Measurements from ENCODE around the gene NMBR. TPM values are rescaled to one million over a fixed set of nuclear protein-coding genes. Genes with fewer than 3 reads are reported as not detected.
"Not testable (repeated sequence)": the region's sequence is repeated elsewhere in the genome, so short reads cannot be mapped to it uniquely, and the experiment has no call there.

Gene NMBR
- total RNA-seq, 1 donor from 2014 or later: 0.27 TPM

DNA sequence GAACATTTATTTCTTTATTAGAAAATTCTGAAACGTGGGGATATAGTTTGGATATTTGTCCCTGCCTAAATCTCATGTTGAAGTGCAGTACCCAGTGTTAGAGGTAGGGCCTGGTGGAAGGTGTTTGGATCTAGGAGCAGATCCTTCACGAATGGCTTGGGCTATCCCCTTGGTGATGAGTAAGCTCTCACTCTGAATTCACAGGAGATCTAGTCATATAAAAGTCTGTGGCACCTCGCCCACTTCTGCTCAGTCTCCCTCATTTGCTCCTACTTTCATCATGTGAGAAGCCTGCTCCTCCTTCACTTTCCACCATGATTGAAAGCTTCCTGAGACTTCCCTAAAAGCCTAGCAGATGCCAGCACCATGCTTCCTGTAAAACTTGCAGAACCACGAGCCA lies 111.0 kb downstream of the NMBR start:
- H3K4me3 Mint-ChIP-seq: no peak overlapping the region
- no peak for DNase-seq (ENCODE audit: low spot score in 2 of 2, unreplicated experiment in 2 of 2)
- no peaks in the 10 kb centered on the region for H3K36me3 Mint-ChIP-seq
- no peaks in the 10 kb centered on the region for H3K27me3 Mint-ChIP-seq (ENCODE audit: low read depth)
- H3K9me3 Mint-ChIP-seq: peaks cover 7% of the 10 kb centered on the region
- H3K27ac Mint-ChIP-seq: no peak overlapping the region
- H3K4me1 Mint-ChIP-seq: no peaks in the 10 kb centered on the region
- TF ChIP-seq, protein P1, sequence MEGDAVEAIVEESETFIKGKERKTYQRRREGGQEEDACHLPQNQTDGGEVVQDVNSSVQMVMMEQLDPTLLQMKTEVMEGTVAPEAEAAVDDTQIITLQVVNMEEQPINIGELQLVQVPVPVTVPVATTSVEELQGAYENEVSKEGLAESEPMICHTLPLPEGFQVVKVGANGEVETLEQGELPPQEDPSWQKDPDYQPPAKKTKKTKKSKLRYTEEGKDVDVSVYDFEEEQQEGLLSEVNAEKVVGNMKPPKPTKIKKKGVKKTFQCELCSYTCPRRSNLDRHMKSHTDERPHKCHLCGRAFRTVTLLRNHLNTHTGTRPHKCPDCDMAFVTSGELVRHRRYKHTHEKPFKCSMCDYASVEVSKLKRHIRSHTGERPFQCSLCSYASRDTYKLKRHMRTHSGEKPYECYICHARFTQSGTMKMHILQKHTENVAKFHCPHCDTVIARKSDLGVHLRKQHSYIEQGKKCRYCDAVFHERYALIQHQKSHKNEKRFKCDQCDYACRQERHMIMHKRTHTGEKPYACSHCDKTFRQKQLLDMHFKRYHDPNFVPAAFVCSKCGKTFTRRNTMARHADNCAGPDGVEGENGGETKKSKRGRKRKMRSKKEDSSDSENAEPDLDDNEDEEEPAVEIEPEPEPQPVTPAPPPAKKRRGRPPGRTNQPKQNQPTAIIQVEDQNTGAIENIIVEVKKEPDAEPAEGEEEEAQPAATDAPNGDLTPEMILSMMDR (IDR thresholded peaks at IDR 0.05; ENCODE audit: unreplicated experiment): no peak

DNA sequence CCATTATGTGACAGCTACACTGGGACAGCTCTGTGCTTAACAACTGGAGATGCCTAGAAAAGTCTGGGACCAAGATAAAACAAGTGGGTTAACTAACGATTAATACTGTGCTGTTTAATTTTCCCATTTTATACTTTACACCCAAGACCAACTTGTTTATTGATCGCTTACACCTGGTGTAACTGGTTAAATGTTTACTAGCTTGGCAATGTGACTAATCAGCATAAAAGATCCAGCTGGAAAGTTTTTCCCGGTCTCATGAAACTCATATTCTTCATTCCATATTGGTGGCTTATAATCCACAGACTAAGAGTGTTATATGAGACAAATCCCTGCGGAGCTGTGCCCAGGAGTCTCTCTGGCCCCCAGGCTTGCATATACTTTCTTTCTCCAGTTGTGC lies 115.9 kb downstream of the NMBR start:
- DNase-seq (ENCODE audit: low spot score in 2 of 2, unreplicated experiment in 2 of 2): no peak
- H3K27ac Mint-ChIP-seq: no peak overlapping the region
- H3K4me3 Mint-ChIP-seq: no peak overlapping the region

DNA sequence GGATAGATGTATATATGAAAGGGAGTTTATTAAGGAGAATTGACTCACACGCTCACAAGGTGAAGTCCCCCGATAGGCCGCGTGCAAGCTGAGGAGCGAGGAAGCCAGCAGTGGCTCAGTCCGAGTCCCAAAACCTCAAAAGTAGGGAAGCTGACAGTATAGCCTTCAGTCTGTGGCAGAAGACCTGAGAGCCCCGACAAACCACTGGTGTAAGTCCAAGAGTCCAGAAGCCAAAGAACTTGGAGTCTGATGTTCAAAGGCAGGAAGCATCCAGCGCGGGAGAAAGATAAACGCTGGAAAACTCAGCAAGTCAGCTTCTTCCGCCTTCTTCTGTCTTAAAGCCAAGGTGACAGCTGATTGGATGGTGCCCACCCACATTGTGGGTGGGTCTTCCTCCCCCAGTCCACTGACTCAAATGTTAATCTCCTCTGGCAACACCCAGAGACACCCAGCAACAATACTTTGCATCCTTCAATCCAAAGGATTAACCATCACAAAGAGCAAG lies 116.8 kb downstream of the NMBR start:
- TF ChIP-seq, protein P1 (IDR thresholded peaks at IDR 0.05; ENCODE audit: unreplicated experiment): no peak
- Mint-ChIP-seq H3K27ac (no peak overlapping the region), H3K36me3 (peaks cover 4% of the 10 kb centered on the region), H3K4me3 (peak overlapping the region; percentile 64), H3K9me3 (peaks cover 29% of the 10 kb centered on the region), H3K4me1 (peaks cover 3% of the 10 kb centered on the region), H3K27me3 (ENCODE audit: low read depth) (no peaks in the 10 kb centered on the region)
- DNase-seq (ENCODE audit: low spot score in 2 of 2, unreplicated experiment in 2 of 2): no peak

More for the DNA sequence above, 115.9 kb downstream of the NMBR start:
- Mint-ChIP-seq H3K36me3 (peaks cover 4% of the 10 kb centered on the region), H3K9me3 (peaks cover 30% of the 10 kb centered on the region), H3K27me3 (ENCODE audit: low read depth) (no peaks in the 10 kb centered on the region), H3K4me1 (peaks cover 3% of the 10 kb centered on the region)
- TF ChIP-seq, protein P1 (IDR thresholded peaks at IDR 0.05; ENCODE audit: unreplicated experiment): no peak

DNA sequence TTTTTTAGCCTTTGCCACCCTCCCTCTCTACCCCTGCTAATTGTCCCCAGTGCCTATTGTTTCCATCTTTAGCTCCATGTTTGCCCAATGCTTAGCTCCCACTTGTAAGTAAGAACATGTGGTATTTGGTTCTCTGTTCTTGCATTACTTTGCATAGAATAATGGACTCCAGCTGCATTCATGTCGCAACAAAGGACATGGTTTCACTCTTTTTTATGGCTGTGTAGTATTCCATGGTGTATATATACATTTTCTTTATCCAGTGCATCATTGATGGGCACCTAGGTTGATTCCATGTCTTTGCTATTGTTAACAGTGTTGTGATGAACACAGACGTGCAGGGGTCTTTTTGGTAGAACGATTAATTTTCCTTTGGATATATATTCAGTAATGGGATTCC lies 118.4 kb downstream of the NMBR start:
- Mint-ChIP-seq H3K36me3 (peaks cover 4% of the 10 kb centered on the region), H3K27ac (no peak overlapping the region), H3K9me3 (peaks cover 29% of the 10 kb centered on the region), H3K4me3 (no peak overlapping the region), H3K4me1 (peaks cover 3% of the 10 kb centered on the region), H3K27me3 (ENCODE audit: low read depth) (no peaks in the 10 kb centered on the region)
- TF ChIP-seq, protein P1 (IDR thresholded peaks at IDR 0.05; ENCODE audit: unreplicated experiment): no peak
- no peak for DNase-seq (ENCODE audit: low spot score in 2 of 2, unreplicated experiment in 2 of 2)

DNA sequence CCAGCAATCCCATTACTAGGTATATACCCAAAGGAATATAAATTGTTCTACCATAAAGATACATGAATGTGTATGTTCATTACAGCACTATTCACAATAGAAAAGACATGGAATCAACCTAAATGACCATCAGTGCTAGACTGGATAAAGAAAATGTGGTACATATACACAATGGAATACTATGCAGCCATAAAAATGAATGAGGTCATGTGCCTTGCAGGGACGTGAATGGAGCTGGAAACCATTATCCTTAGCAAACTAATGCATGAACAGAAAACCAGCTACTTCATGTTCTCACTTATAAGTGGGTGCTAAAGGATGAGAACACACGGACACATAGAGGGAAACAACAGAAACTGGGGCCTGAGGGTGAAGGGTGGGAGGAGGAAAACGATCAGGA lies 119.1 kb downstream of the NMBR start:
- DNase-seq (ENCODE audit: low spot score in 2 of 2, unreplicated experiment in 2 of 2); H3K27ac Mint-ChIP-seq; H3K4me3 Mint-ChIP-seq; H3K36me3 Mint-ChIP-seq; H3K4me1 Mint-ChIP-seq; H3K27me3 Mint-ChIP-seq (ENCODE audit: low read depth): not testable (repeated sequence)
- peaks cover 29% of the 10 kb centered on the region for H3K9me3 Mint-ChIP-seq

DNA sequence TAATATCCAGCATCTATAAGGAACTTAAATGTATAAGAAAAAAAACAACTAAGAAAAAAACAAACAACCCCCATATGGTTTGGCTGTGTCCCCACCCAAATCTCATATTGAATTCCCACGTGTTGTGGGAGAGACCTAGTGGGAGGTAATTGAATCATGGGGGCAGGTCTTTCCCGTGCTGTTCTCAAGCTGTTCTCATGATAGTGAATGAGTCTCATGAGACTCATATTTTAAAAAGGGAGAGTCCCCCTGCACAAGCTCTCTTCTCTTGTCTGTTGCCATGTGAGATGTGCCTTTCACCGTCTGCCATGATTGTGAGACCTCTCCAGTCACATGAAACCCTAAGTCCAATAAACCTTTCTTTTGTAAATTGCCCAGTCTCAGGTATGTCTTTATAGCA lies 119.8 kb downstream of the NMBR start:
- TF ChIP-seq, protein P1 (IDR thresholded peaks at IDR 0.05; ENCODE audit: unreplicated experiment): no peak
- peaks cover 3% of the 10 kb centered on the region for H3K4me1 Mint-ChIP-seq
- no peak overlapping the region for H3K27ac Mint-ChIP-seq
- no peak overlapping the region for H3K4me3 Mint-ChIP-seq
- H3K27me3 Mint-ChIP-seq (ENCODE audit: low read depth): no peaks in the 10 kb centered on the region
- peaks cover 4% of the 10 kb centered on the region for H3K36me3 Mint-ChIP-seq
- H3K9me3 Mint-ChIP-seq: peaks cover 29% of the 10 kb centered on the region
- DNase-seq (ENCODE audit: low spot score in 2 of 2, unreplicated experiment in 2 of 2): no peak
